Hepatocyte (in vitro differentiated cells): Measurements from ENCODE around the gene TANGO6. TPM values are rescaled to one million over a fixed set of nuclear protein-coding genes. Genes with fewer than 3 reads are reported as not detected.
A peak's percentile ranks its signal among the peaks of the same experiment; 100 is the strongest.

Experiments used
- DNase-seq: peaks from one replicate; pipeline ENCODE4 v3.0.0-alpha.2; 2016; ENCODE audit warnings: low spot score
- H2AFZ ChIP-seq: fragments of 200-600 bp; sonication (generic); 2 replicates; pipeline ENCODE4 v1.6.0; 2016; ENCODE audit warnings: antibody characterized with exemption, mild to moderate bottlenecking
- H3K27ac ChIP-seq: fragments of 200-600 bp; sonication (generic); 2 replicates; pipeline ENCODE4 v1.5.1; 2016; ENCODE audit warnings: mild to moderate bottlenecking
- H3K27me3 ChIP-seq: fragments of 200-600 bp; sonication (generic); 2 replicates; pipeline ENCODE4 v1.6.1; 2016
- H3K36me3 ChIP-seq: fragments of 200-600 bp; sonication (generic); replicated peaks from 2 replicates; pipeline ENCODE4 v1.5.1; 2016; ENCODE audit warnings: low read depth; ENCODE audit not compliant: insufficient read depth
- H3K4me1 ChIP-seq: fragments of 200-600 bp; sonication (generic); 2 replicates; pipeline ENCODE4 v1.5.1; 2016; ENCODE audit warnings: mild to moderate bottlenecking, moderate library complexity; ENCODE audit not compliant: insufficient read depth
- H3K4me2 ChIP-seq: fragments of 200-600 bp; sonication (generic); 2 replicates; pipeline ENCODE4 v1.6.0; 2016
- H3K4me3 ChIP-seq: fragments of 200-600 bp; sonication (generic); 2 replicates; pipeline ENCODE4 v1.5.1; 2016; ENCODE audit warnings: mild to moderate bottlenecking
- H3K79me2 ChIP-seq: fragments of 200-600 bp; sonication (generic); 2 replicates; pipeline ENCODE4 v1.6.0; 2017; ENCODE audit warnings: mild to moderate bottlenecking
- H3K9me2 ChIP-seq: fragments of 200-600 bp; sonication (generic); replicated peaks from 2 replicates; pipeline ENCODE4 v1.6.0; 2017; ENCODE audit warnings: mild to moderate bottlenecking; ENCODE audit not compliant: insufficient read depth
- H3K9me3 ChIP-seq: fragments of 200-600 bp; sonication (generic); 2 replicates; pipeline ENCODE4 v1.5.1; 2016; ENCODE audit warnings: low read depth, mild to moderate bottlenecking
- H4K20me1 ChIP-seq: fragments of 200-600 bp; sonication (generic); 2 replicates; pipeline ENCODE4 v1.6.0; 2016; ENCODE audit warnings: mild to moderate bottlenecking; ENCODE audit not compliant: insufficient read depth, poor library complexity, severe bottlenecking
- EZH2 ChIP-seq: fragments of 200-600 bp; sonication (generic); IDR thresholded peaks from 2 replicates; pipeline ENCODE4 v1.6.1; 2016; ENCODE audit warnings: antibody characterized with exemption, mild to moderate bottlenecking, borderline replicate concordance
- EZH2phosphoT487 ChIP-seq: fragments of 200-600 bp; sonication (generic); IDR thresholded peaks from one replicate; pipeline ENCODE4 v1.6.1; 2018; ENCODE audit warnings: antibody characterized with exemption, mild to moderate bottlenecking, low read depth, moderate library complexity; ENCODE audit not compliant: unreplicated experiment, severe bottlenecking
- WGBS: methylation state at CpG from one replicate; pipeline ENCODE4 v1.1.6; 2016; ENCODE audit warnings: low lambda C conversion rate; ENCODE audit errors: missing lambda C conversion rate; 5-methylcytosine and 5-hydroxymethylcytosine counted together
- polyA plus RNA-seq: library from polyadenylated mRNA; unstranded; fragments of >200 nt; fragmentation: Nextera tagmentation; extraction: Ambion mirVana; gene quantifications from 2 replicates; pipeline ENCODE4 v1.2.1, GENCODE V29; 2016
- total RNA-seq: library from RNA; depleted of rRNA; stranded (reverse); fragments of >200 nt; gene quantifications from 2 replicates; pipeline ENCODE4 v1.2.3, GENCODE V29; 2014
- TF ChIP-seq, protein P1 (sequence below): fragments of 200-600 bp; sonication (generic); IDR thresholded peaks from 2 replicates; pipeline ENCODE4 v1.5.1; 2016; ENCODE audit warnings: antibody characterized with exemption, mild to moderate bottlenecking; ENCODE audit not compliant: poor library complexity

The TANGO6 gene
- total and polyA plus RNA-seq, 2 experiments from 2014 or later, result 4.8 to 6.5 TPM

DNA sequence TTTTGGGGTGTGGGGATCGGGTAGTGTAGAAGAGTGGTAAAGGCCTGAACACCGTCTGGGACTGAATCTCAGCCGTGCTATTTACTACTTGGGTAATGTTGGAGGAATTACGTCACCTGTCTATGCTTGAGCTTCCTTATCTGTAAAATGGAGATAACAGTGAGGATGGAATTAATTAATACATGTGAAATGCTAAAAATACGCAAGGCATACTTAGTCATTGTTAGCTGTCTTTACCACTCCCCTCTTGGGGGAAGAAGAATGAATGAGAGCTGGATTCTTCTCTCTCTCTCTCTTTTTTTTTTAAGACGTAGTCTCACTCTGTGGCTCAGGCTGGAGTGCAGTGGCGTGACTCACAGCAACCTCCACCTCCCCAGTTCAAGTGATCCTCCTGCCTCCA, 41.1 kb upstream of the TANGO6 start:
- H2AFZ ChIP-seq, result no peak overlapping the region
- no peaks in the 10 kb centered on the region for H3K27me3 ChIP-seq
- peaks cover 43% of the 10 kb centered on the region for H3K79me2 ChIP-seq
- 73% methylated on average over 7 of the region's 7 CpGs for WGBS
- TF ChIP-seq, protein P1, sequence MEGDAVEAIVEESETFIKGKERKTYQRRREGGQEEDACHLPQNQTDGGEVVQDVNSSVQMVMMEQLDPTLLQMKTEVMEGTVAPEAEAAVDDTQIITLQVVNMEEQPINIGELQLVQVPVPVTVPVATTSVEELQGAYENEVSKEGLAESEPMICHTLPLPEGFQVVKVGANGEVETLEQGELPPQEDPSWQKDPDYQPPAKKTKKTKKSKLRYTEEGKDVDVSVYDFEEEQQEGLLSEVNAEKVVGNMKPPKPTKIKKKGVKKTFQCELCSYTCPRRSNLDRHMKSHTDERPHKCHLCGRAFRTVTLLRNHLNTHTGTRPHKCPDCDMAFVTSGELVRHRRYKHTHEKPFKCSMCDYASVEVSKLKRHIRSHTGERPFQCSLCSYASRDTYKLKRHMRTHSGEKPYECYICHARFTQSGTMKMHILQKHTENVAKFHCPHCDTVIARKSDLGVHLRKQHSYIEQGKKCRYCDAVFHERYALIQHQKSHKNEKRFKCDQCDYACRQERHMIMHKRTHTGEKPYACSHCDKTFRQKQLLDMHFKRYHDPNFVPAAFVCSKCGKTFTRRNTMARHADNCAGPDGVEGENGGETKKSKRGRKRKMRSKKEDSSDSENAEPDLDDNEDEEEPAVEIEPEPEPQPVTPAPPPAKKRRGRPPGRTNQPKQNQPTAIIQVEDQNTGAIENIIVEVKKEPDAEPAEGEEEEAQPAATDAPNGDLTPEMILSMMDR, result no peak
- TF ChIP-seq EZH2 (no peak), EZH2phosphoT487 (no peak)
- H3K9me2 ChIP-seq, result no peaks in the 10 kb centered on the region
- H3K4me2 ChIP-seq, result no peak overlapping the region
- peak overlapping the region; percentile 79 for H3K27ac ChIP-seq
- H3K9me3 ChIP-seq, result no peaks in the 10 kb centered on the region
- peaks cover 4% of the 10 kb centered on the region for H4K20me1 ChIP-seq
- no peak overlapping the region for H3K4me3 ChIP-seq
- peak; percentile 48 for DNase-seq
- H3K36me3 ChIP-seq, result no peaks in the 10 kb centered on the region
- H3K4me1 ChIP-seq, result peaks cover 3% of the 10 kb centered on the region

DNA sequence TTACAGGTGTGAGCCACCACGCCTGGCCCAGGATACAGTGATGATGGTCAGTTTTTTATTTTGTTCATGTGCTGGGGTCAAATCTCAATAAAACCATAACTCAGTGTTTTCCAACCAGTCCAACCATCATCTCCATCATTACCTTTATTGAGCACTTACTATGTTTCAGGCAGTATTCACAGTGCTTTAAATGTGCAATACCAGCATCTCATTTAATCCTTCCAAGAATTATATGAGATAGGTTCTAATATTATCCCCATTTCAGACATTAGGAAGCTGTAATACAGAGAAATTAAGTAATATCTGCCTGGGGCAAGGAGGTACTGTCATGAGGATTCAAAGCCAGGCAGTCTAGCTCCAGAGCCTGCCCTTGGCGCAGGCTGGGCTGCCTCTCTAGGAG, 36.9 kb upstream of the TANGO6 start:
- no peak for DNase-seq
- peaks cover 3% of the 10 kb centered on the region for H3K4me1 ChIP-seq
- no peak overlapping the region for H3K27ac ChIP-seq
- peaks cover 35% of the 10 kb centered on the region for H3K79me2 ChIP-seq
- no peak overlapping the region for H2AFZ ChIP-seq
- no peak overlapping the region for H3K4me3 ChIP-seq
- no peaks in the 10 kb centered on the region for H3K9me2 ChIP-seq
- no peak overlapping the region for H3K4me2 ChIP-seq
- no peaks in the 10 kb centered on the region for H3K27me3 ChIP-seq
- TF ChIP-seq EZH2 (no peak), EZH2phosphoT487 (no peak)
- TF ChIP-seq, protein P1, result no peak
- H3K9me3 ChIP-seq, result no peaks in the 10 kb centered on the region
- H4K20me1 ChIP-seq, result peaks cover 9% of the 10 kb centered on the region
- 97% methylated on average over 2 of the region's 2 CpGs for WGBS
- H3K36me3 ChIP-seq, result no peaks in the 10 kb centered on the region

DNA sequence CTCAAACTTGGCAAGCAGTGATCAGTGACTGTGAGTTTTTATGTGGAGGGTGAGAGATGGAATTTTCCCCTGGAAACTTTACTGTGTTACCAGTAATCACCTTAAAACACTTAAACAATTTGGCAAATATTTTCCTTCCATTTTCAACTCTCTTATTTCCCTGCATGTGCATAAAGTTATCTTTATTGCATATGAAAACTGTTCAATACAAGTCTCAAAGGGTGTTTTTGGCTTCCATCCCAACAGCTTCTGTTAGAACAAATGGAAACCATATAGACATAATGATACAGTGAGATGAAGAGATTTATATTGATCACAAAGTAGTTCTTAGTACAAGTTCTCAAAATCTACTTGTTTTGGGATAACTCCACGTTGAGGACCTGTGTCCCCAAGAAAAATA, 36.4 kb upstream of the TANGO6 start:
- DNase-seq, result no peak
- TF ChIP-seq EZH2 (no peak), EZH2phosphoT487 (no peak)
- TF ChIP-seq, protein P1, result no peak
- no peak overlapping the region for H2AFZ ChIP-seq
- H4K20me1 ChIP-seq, result peaks cover 9% of the 10 kb centered on the region
- H3K27me3 ChIP-seq, result no peaks in the 10 kb centered on the region
- no peaks in the 10 kb centered on the region for H3K9me3 ChIP-seq
- H3K36me3 ChIP-seq, result no peaks in the 10 kb centered on the region
- 73% methylated on average over 1 of the region's 1 CpG for WGBS
- H3K4me1 ChIP-seq, result no peaks in the 10 kb centered on the region
- H3K4me2 ChIP-seq, result no peak overlapping the region
- H3K4me3 ChIP-seq, result no peak overlapping the region
- H3K9me2 ChIP-seq, result no peaks in the 10 kb centered on the region
- no peak overlapping the region for H3K27ac ChIP-seq
- peaks cover 31% of the 10 kb centered on the region for H3K79me2 ChIP-seq

DNA sequence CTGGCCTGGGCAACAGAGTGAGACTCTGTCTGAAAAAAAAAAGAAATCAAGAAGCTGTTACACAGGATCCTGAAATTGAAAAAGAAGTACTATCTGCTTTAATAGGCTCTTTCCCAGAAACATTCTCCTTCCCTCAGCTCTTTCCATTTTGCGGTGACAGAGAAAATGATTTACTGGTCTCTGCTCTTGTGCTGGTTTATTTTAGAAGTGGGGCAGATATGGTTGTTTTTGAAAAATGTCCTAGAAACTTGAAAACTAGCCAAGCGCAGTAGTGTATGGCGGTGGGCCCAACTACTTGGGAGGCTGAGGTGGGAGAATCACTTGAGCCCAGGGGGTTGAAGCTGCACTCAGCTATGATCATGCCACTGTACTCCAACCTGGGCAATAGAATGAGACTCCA, 28.8 kb upstream of the TANGO6 start:
- H4K20me1 ChIP-seq, result no peaks in the 10 kb centered on the region
- 90% methylated on average over 3 of the region's 3 CpGs for WGBS
- H3K9me2 ChIP-seq, result no peaks in the 10 kb centered on the region
- H3K27ac ChIP-seq, result no peak overlapping the region
- H3K4me2 ChIP-seq, result no peak overlapping the region
- no peaks in the 10 kb centered on the region for H3K36me3 ChIP-seq
- no peaks in the 10 kb centered on the region for H3K9me3 ChIP-seq
- TF ChIP-seq, protein P1, result no peak
- DNase-seq, result no peak
- no peaks in the 10 kb centered on the region for H3K79me2 ChIP-seq
- H2AFZ ChIP-seq, result no peak overlapping the region
- H3K27me3 ChIP-seq, result no peaks in the 10 kb centered on the region
- no peaks in the 10 kb centered on the region for H3K4me1 ChIP-seq
- H3K4me3 ChIP-seq, result no peak overlapping the region
